OCI-LY3 (cell line): ENCODE measurements around the gene MERTK.

ENCODE experiments used
- H2AFZ ChIP-seq: fragments of 200-600, 300-600 bp; shearing (Covaris generic); 2 replicates; pipeline ENCODE4 v1.6.0; 2014; ENCODE audit warnings: antibody characterized with exemption, low read depth, low read length
- H3K27ac ChIP-seq: fragments of 200-600, 300-600 bp; sonication (generic); 2 replicates; pipeline ENCODE4 v1.5.1; 2014; ENCODE audit warnings: mild to moderate bottlenecking, low read length, moderate library complexity, mixed read lengths
- H3K27me3 ChIP-seq: fragments of 200-600, 300-600 bp; sonication (generic); 2 replicates; pipeline ENCODE4 v1.6.1; 2014; ENCODE audit warnings: low read depth, low read length, mixed read lengths
- H3K36me3 ChIP-seq: fragments of 200-600, 300-600 bp; sonication (generic); replicated peaks from 2 replicates; pipeline ENCODE3; 2014; ENCODE audit warnings: low read depth, low read length, mixed read lengths
- H3K4me1 ChIP-seq: fragments of 300-600, 200-600 bp; sonication (generic); 2 replicates; pipeline ENCODE4 v1.6.1; 2014; ENCODE audit warnings: low read length, mixed read lengths
- H3K4me2 ChIP-seq: fragments of 200-600, 300-600 bp; sonication (generic); 2 replicates; pipeline ENCODE4 v1.6.1; 2014; ENCODE audit warnings: low read length, mixed read lengths
- H3K4me3 ChIP-seq: fragments of 300-600, 200-600 bp; sonication (generic); 2 replicates; pipeline ENCODE4 v1.5.1; 2014; ENCODE audit warnings: antibody characterized with exemption, mild to moderate bottlenecking, low read length, moderate library complexity
- H3K79me2 ChIP-seq: fragments of 300-600, 200-600 bp; shearing (Covaris generic); 2 replicates; pipeline ENCODE4 v1.6.1; 2014; ENCODE audit warnings: mild to moderate bottlenecking, low read length, mixed read lengths
- H3K9ac ChIP-seq: fragments of 300-600, 200-600 bp; shearing (Covaris generic); 2 replicates; pipeline ENCODE4 v1.6.0; 2014; ENCODE audit warnings: mild to moderate bottlenecking, low read length, moderate library complexity
- H3K9me3 ChIP-seq: fragments of 200-600, 300-600 bp; shearing (Covaris generic); 2 replicates; pipeline ENCODE4 v1.6.1; 2014; ENCODE audit warnings: low read length, mixed read lengths; ENCODE audit not compliant: insufficient read depth
- H4K20me1 ChIP-seq: fragments of 200-600, 300-600 bp; sonication (generic); 2 replicates; pipeline ENCODE4 v1.6.1; 2016; ENCODE audit warnings: low read length, mixed read lengths; ENCODE audit not compliant: insufficient read depth
- EZH2phosphoT487 ChIP-seq: fragments of 200-600 bp; shearing (Covaris generic); IDR thresholded peaks from 2 replicates; pipeline ENCODE4 v1.6.1; 2018; ENCODE audit warnings: antibody characterized with exemption, mixed run types, low read depth
- TF ChIP-seq, protein P1 (sequence below): fragments of 200-600, 300-600 bp; sonication (generic); IDR thresholded peaks from 2 replicates; pipeline ENCODE4 v1.5.1; 2014; ENCODE audit warnings: antibody characterized with exemption, low read length, low read depth

The MERTK gene

DNA sequence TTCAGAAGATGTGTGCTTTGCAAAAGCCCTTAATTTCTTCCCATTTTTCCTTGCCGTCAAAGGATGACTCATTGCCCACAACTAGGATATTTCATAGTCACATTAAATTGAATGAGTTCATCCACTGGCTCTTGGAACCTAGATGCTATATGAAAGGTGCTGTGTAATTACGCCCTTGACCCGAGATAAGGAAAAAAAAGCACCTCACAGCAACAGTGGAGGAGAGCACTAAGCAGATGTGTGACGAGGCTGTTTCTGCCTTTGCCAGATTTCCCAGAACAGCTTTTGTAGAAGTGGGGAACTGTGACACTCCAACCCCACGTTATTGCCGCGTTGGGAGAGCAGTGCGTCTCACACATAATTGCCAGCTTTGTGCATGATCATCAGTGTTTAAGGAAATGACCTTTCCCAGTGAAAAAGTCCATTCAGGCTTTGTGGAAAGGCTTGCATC is 123.4 kb downstream of the MERTK start:
- Histone ChIP-seq H3K27ac (no peak overlapping the region), H4K20me1 (no peaks in the 10 kb centered on the region), H3K9ac (no peak overlapping the region), H3K27me3 (peaks cover 23% of the 10 kb centered on the region), H3K36me3 (no peaks in the 10 kb centered on the region), H3K9me3 (no peaks in the 10 kb centered on the region), H3K4me3 (no peak overlapping the region), H3K79me2 (no peaks in the 10 kb centered on the region), H3K4me1 (no peaks in the 10 kb centered on the region), H2AFZ (no peak overlapping the region), H3K4me2 (no peak overlapping the region)
- TF ChIP-seq, protein P1, sequence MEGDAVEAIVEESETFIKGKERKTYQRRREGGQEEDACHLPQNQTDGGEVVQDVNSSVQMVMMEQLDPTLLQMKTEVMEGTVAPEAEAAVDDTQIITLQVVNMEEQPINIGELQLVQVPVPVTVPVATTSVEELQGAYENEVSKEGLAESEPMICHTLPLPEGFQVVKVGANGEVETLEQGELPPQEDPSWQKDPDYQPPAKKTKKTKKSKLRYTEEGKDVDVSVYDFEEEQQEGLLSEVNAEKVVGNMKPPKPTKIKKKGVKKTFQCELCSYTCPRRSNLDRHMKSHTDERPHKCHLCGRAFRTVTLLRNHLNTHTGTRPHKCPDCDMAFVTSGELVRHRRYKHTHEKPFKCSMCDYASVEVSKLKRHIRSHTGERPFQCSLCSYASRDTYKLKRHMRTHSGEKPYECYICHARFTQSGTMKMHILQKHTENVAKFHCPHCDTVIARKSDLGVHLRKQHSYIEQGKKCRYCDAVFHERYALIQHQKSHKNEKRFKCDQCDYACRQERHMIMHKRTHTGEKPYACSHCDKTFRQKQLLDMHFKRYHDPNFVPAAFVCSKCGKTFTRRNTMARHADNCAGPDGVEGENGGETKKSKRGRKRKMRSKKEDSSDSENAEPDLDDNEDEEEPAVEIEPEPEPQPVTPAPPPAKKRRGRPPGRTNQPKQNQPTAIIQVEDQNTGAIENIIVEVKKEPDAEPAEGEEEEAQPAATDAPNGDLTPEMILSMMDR = no peak
- TF ChIP-seq EZH2phosphoT487 = no peak

DNA sequence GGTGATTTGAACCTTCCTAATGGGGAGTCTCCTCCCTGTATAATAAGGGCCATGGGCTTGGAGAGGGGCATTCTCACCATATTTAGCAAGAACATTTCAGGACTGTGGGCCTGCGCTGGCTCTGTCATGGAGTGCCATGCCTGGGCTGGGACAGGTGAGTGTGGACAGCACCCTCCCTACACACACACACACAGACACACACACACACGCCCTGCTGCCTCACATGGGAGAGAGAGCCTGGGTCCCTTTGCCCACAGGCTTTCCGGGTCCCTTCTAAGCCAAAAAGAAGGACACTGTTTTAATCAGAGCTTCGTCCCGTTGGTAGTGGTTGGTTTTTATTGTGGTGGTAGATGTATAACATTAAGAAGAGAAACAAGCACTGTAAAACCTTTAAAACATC is 125.3 kb downstream of the MERTK start:
- H3K9me3 ChIP-seq = no peaks in the 10 kb centered on the region
- no peak overlapping the region for H2AFZ ChIP-seq
- no peaks in the 10 kb centered on the region for H4K20me1 ChIP-seq
- no peaks in the 10 kb centered on the region for H3K4me1 ChIP-seq
- no peak overlapping the region for H3K4me2 ChIP-seq
- no peaks in the 10 kb centered on the region for H3K36me3 ChIP-seq
- H3K4me3 ChIP-seq = no peak overlapping the region
- no peak overlapping the region for H3K9ac ChIP-seq
- peaks cover 14% of the 10 kb centered on the region for H3K27me3 ChIP-seq
- H3K27ac ChIP-seq = no peak overlapping the region
- TF ChIP-seq, protein P1 = no peak
- TF ChIP-seq EZH2phosphoT487 = no peak
- no peaks in the 10 kb centered on the region for H3K79me2 ChIP-seq

DNA sequence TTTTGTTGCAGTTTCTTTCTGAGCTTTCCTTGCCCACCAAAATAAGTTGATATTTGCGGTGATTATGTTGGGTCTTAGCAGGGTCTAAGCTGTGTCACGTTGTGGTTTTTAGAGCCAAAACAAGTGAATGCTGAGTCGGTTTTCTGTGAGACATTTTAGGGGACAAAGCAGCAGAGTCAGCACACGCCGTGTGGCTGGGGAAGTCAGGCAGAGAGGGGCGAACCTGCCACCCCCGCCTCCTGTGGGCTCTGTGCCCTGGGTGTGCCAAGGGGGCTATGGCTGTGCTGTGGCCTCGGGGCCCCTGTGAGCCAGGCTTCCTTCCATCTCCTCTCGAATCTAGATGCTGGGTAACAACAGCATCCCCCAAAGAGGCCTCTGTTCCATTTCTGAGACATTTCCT is 125.8 kb downstream of the MERTK start:
- Histone ChIP-seq H3K4me3 (no peak overlapping the region), H3K27me3 (peaks cover 11% of the 10 kb centered on the region), H3K79me2 (no peaks in the 10 kb centered on the region), H2AFZ (no peak overlapping the region), H3K36me3 (no peaks in the 10 kb centered on the region), H3K4me2 (no peak overlapping the region), H3K4me1 (no peaks in the 10 kb centered on the region), H4K20me1 (no peaks in the 10 kb centered on the region), H3K27ac (no peak overlapping the region), H3K9me3 (no peaks in the 10 kb centered on the region), H3K9ac (no peak overlapping the region)
- TF ChIP-seq EZH2phosphoT487 = no peak
- TF ChIP-seq, protein P1 = no peak

DNA sequence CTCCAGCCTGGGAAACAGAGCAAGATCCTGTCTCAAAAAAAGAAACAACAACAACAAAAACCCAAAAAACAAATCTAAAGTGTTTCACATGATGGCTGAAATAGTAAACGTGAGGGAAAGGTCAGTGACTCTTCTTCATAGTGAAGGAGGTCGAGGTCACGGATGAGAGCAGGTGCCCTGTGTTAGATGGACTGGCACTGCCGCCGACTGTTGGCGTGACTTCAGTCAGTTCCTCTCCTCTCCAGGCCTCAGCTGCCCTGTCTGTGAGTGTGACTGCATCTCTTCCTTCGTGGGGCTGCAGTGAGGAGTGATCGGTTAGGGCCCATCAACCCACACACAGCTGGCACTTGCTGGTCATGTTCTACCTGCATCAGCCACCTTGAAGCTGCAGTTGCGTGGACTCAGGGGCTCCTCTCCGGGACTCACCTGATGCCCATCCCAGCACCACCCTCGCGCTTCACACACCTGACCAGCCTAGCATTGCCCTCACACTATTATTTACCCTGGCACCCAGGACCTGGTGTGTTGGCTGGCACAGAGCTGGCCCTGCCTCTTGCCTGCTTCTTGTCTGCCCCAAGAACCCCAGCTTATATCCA is 126.6 kb downstream of the MERTK start:
- Histone ChIP-seq H3K27ac (no peak overlapping the region), H4K20me1 (no peaks in the 10 kb centered on the region), H3K4me2 (no peak overlapping the region), H2AFZ (no peak overlapping the region), H3K9ac (no peak overlapping the region), H3K4me1 (no peaks in the 10 kb centered on the region), H3K27me3 (peaks cover 4% of the 10 kb centered on the region; the same call in 1 of the 2 replicates), H3K4me3 (no peak overlapping the region), H3K79me2 (no peaks in the 10 kb centered on the region), H3K36me3 (no peaks in the 10 kb centered on the region), H3K9me3 (no peaks in the 10 kb centered on the region)
- TF ChIP-seq EZH2phosphoT487 = no peak
- TF ChIP-seq, protein P1 = no peak
